Measurements from ENCODE around the gene NOP9.

- TF ChIP-seq CTCF (IDR thresholded peaks at IDR 0.05; ENCODE audit: borderline replicate concordance, extremely low read depth, low read length, poor library complexity, severe bottlenecking) (no peak), EZH2 (IDR thresholded peaks at IDR 0.05; ENCODE audit: borderline replicate concordance, low read depth, low read length, severe bottlenecking) (no peak)
Observed at GRCh38 chr14:24324024-24324423, 24.4 kb downstream of the NOP9 start.
